Colonic mucosa (tissue), 4 donors: ENCODE results near the gene PEX5. TPM values are rescaled to one million over a fixed set of nuclear protein-coding genes. Genes with fewer than 3 reads are reported as not detected.

Experiments
- DNase-seq: peaks from one replicate; pipeline ENCODE4 v3.0.0-alpha.2; 2020
- H3K27ac ChIP-seq: fragments of 200-600 bp; one replicate; pipeline ENCODE4 v1.8.0; 2021
- H3K27me3 ChIP-seq: fragments of 200-600 bp; one replicate; pipeline ENCODE4 v1.8.0; 2021
- H3K36me3 ChIP-seq: fragments of 200-600 bp; one replicate; pipeline ENCODE4 v1.8.0; 2021
- H3K4me1 ChIP-seq: fragments of 200-600 bp; one replicate; pipeline ENCODE4 v1.8.0; 2021; ENCODE audit warnings: mild to moderate bottlenecking
- H3K4me3 ChIP-seq: fragments of 200-600 bp; one replicate; pipeline ENCODE4 v1.8.0; 2021
- H3K9ac ChIP-seq, 2 donors: one replicate each; pipeline ENCODE4 v1.7.0; 2013; ENCODE audit warnings: control low read depth in 2 of 2, low read depth in 2 of 2, low read length in 2 of 2
- H3K9me3 ChIP-seq: fragments of 200-600 bp; one replicate; pipeline ENCODE4 v1.8.0; 2021
- CTCF ChIP-seq: fragments of 200-600 bp; IDR thresholded peaks from one replicate; pipeline ENCODE4 v1.8.0; 2022; ENCODE audit warnings: antibody characterized with exemption, mild to moderate bottlenecking
- intact Hi-C: fragments of 100-400 bp; cut with DNase I; formaldehyde crosslinking; loops from one replicate; pipeline ENCODE4 v1.14.1; 2022
- total RNA-seq, 2 donors: library from RNA; stranded (reverse); fragmentation: NEBNext Ultra II Directional in 1 of 2; extraction: Animal tissue kit (Norgen Biotek cat#: 25700) in 1 of 2; gene quantifications; one replicate each; pipeline ENCODE4 v1.2.1, GENCODE V29; 2021
- donor health status: healthy.
- donor health status: DM: no; HTN: no; CAD: no.
- donor health status: DM: no; HTN: no; CAD: no.

Gene PEX5
- total RNA-seq, 2 donors from 2014 or later, result 31.4 to 35.4 TPM

GRCh38 chr12:7150841-7151240, 38.6 kb upstream of the PEX5 start:
- DNase-seq, result no peak

GRCh38 chr12:7151532-7151931, 38.0 kb upstream of the PEX5 start:
- intact Hi-C loops, result no loop called here

More at GRCh38 chr12:7150841-7151240, 38.6 kb upstream of the PEX5 start:
- no peak for TF ChIP-seq CTCF
- Histone ChIP-seq H3K9me3 (no peaks in the 10 kb centered on the region), H3K9ac (no peak overlapping the region), H3K4me3 (no peak overlapping the region), H3K4me1 (no peaks in the 10 kb centered on the region), H3K27me3 (no peaks in the 10 kb centered on the region), H3K36me3 (no peaks in the 10 kb centered on the region), H3K27ac (no peak overlapping the region)
- intact Hi-C loops, result no loop called here

GRCh38 chr12:7152818-7153217, 36.7 kb upstream of the PEX5 start:
- no peaks in the 10 kb centered on the region for H3K36me3 ChIP-seq
- TF ChIP-seq CTCF, result no peak
- H3K27ac ChIP-seq, result no peak overlapping the region
- intact Hi-C loops, result no loop called here
- no peak overlapping the region for H3K9ac ChIP-seq
- H3K4me3 ChIP-seq, result no peak overlapping the region
- no peaks in the 10 kb centered on the region for H3K27me3 ChIP-seq
- no peak for DNase-seq
- no peaks in the 10 kb centered on the region for H3K4me1 ChIP-seq
- no peaks in the 10 kb centered on the region for H3K9me3 ChIP-seq

More at GRCh38 chr12:7151532-7151931, 38.0 kb upstream of the PEX5 start:
- H3K4me3 ChIP-seq, result no peak overlapping the region
- H3K9ac ChIP-seq, result no peak overlapping the region
- H3K4me1 ChIP-seq, result no peaks in the 10 kb centered on the region
- no peaks in the 10 kb centered on the region for H3K9me3 ChIP-seq
- no peaks in the 10 kb centered on the region for H3K36me3 ChIP-seq
- no peak overlapping the region for H3K27ac ChIP-seq
- no peak for TF ChIP-seq CTCF
- no peak for DNase-seq
- H3K27me3 ChIP-seq, result no peaks in the 10 kb centered on the region

- no peaks in the 10 kb centered on the region for H3K9me3 ChIP-seq
- no peak for TF ChIP-seq CTCF
Observed at GRCh38 chr12:7154042-7154441, 35.4 kb upstream of the PEX5 start.

GRCh38 chr12:7154901-7155470, 34.5 kb upstream of the PEX5 start:
- Histone ChIP-seq H3K9ac (no peak overlapping the region), H3K4me1 (no peaks in the 10 kb centered on the region), H3K36me3 (no peaks in the 10 kb centered on the region), H3K27ac (no peak overlapping the region), H3K27me3 (no peaks in the 10 kb centered on the region), H3K4me3 (no peak overlapping the region), H3K9me3 (no peaks in the 10 kb centered on the region)
- no peak for TF ChIP-seq CTCF
- intact Hi-C loops, result no loop called here
- no peak for DNase-seq

More at GRCh38 chr12:7154042-7154441, 35.4 kb upstream of the PEX5 start:
- DNase-seq, result no peak
- intact Hi-C loops, result no loop called here
- Histone ChIP-seq H3K9ac (no peak overlapping the region), H3K4me3 (no peak overlapping the region), H3K4me1 (no peaks in the 10 kb centered on the region), H3K27ac (no peak overlapping the region), H3K27me3 (no peaks in the 10 kb centered on the region), H3K36me3 (no peaks in the 10 kb centered on the region)
